OCI-LY3 (cell line): ENCODE data around the gene CPT1A.

ENCODE experiments used
- H2AFZ ChIP-seq: fragments of 200-600, 300-600 bp; shearing (Covaris generic); 2 replicates; pipeline ENCODE4 v1.6.0; 2014; ENCODE audit warnings: antibody characterized with exemption, low read depth, low read length
- H3K27ac ChIP-seq: fragments of 200-600, 300-600 bp; sonication (generic); 2 replicates; pipeline ENCODE4 v1.5.1; 2014; ENCODE audit warnings: mild to moderate bottlenecking, low read length, moderate library complexity, mixed read lengths
- H3K27me3 ChIP-seq: fragments of 200-600, 300-600 bp; sonication (generic); 2 replicates; pipeline ENCODE4 v1.6.1; 2014; ENCODE audit warnings: low read depth, low read length, mixed read lengths
- H3K36me3 ChIP-seq: fragments of 200-600, 300-600 bp; sonication (generic); replicated peaks from 2 replicates; pipeline ENCODE3; 2014; ENCODE audit warnings: low read depth, low read length, mixed read lengths
- H3K4me1 ChIP-seq: fragments of 300-600, 200-600 bp; sonication (generic); 2 replicates; pipeline ENCODE4 v1.6.1; 2014; ENCODE audit warnings: low read length, mixed read lengths
- H3K4me2 ChIP-seq: fragments of 200-600, 300-600 bp; sonication (generic); 2 replicates; pipeline ENCODE4 v1.6.1; 2014; ENCODE audit warnings: low read length, mixed read lengths
- H3K4me3 ChIP-seq: fragments of 300-600, 200-600 bp; sonication (generic); 2 replicates; pipeline ENCODE4 v1.5.1; 2014; ENCODE audit warnings: antibody characterized with exemption, mild to moderate bottlenecking, low read length, moderate library complexity
- H3K79me2 ChIP-seq: fragments of 300-600, 200-600 bp; shearing (Covaris generic); 2 replicates; pipeline ENCODE4 v1.6.1; 2014; ENCODE audit warnings: mild to moderate bottlenecking, low read length, mixed read lengths
- H3K9ac ChIP-seq: fragments of 300-600, 200-600 bp; shearing (Covaris generic); 2 replicates; pipeline ENCODE4 v1.6.0; 2014; ENCODE audit warnings: mild to moderate bottlenecking, low read length, moderate library complexity
- H3K9me3 ChIP-seq: fragments of 200-600, 300-600 bp; shearing (Covaris generic); 2 replicates; pipeline ENCODE4 v1.6.1; 2014; ENCODE audit warnings: low read length, mixed read lengths; ENCODE audit not compliant: insufficient read depth
- H4K20me1 ChIP-seq: fragments of 200-600, 300-600 bp; sonication (generic); 2 replicates; pipeline ENCODE4 v1.6.1; 2016; ENCODE audit warnings: low read length, mixed read lengths; ENCODE audit not compliant: insufficient read depth
- EZH2phosphoT487 ChIP-seq: fragments of 200-600 bp; shearing (Covaris generic); IDR thresholded peaks from 2 replicates; pipeline ENCODE4 v1.6.1; 2018; ENCODE audit warnings: antibody characterized with exemption, mixed run types, low read depth
- TF ChIP-seq, protein P1 (sequence below): fragments of 200-600, 300-600 bp; sonication (generic); IDR thresholded peaks from 2 replicates; pipeline ENCODE4 v1.5.1; 2014; ENCODE audit warnings: antibody characterized with exemption, low read length, low read depth

CPT1A gene

DNA sequence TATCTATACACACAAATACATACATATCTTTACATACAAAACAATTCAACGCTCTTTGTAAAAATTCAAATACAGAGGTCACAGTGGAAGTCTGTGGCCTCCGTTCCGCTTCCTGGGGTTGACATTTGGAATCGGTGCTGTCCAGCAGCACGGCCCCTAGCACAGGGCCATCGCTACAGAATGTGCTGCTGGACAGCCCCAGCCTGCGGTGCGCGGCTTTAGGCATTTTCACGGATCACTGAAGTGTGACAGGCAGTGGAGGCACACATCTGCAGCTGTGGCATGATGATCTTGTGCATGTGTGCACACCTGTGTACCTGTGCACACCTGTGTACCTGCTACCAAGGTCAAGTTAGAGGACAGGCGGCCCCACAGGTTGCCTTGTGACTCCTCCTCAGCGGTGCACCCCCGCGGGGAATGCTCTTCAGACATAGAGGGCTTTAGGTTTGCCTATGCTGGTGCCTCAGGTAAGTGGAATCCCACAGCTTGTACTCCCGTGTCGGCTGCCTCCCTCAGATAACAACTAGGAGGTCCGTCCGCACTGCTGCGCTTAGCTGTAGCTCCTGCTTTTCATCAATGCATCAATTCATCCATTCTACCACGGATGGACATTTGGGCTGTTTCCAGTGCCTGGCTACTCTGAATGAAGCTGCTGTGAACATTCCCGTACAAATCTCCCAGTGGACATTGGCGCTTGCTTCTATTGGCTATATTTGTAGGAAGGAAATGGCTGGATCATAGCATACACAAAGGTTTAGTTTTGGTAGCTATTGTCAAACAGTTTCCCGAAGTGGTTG is 127.5 kb downstream of the CPT1A start:
- Histone ChIP-seq H3K4me3 (no peak overlapping the region), H3K36me3 (no peaks in the 10 kb centered on the region), H2AFZ (no peak overlapping the region), H3K4me2 (no peak overlapping the region), H3K9ac (no peak overlapping the region), H3K9me3 (no peaks in the 10 kb centered on the region), H3K4me1 (no peaks in the 10 kb centered on the region), H3K27ac (no peak overlapping the region), H3K27me3 (peaks cover 20% of the 10 kb centered on the region), H4K20me1 (no peaks in the 10 kb centered on the region), H3K79me2 (no peaks in the 10 kb centered on the region)
- TF ChIP-seq, protein P1, sequence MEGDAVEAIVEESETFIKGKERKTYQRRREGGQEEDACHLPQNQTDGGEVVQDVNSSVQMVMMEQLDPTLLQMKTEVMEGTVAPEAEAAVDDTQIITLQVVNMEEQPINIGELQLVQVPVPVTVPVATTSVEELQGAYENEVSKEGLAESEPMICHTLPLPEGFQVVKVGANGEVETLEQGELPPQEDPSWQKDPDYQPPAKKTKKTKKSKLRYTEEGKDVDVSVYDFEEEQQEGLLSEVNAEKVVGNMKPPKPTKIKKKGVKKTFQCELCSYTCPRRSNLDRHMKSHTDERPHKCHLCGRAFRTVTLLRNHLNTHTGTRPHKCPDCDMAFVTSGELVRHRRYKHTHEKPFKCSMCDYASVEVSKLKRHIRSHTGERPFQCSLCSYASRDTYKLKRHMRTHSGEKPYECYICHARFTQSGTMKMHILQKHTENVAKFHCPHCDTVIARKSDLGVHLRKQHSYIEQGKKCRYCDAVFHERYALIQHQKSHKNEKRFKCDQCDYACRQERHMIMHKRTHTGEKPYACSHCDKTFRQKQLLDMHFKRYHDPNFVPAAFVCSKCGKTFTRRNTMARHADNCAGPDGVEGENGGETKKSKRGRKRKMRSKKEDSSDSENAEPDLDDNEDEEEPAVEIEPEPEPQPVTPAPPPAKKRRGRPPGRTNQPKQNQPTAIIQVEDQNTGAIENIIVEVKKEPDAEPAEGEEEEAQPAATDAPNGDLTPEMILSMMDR: no peak
- no peak for TF ChIP-seq EZH2phosphoT487

DNA sequence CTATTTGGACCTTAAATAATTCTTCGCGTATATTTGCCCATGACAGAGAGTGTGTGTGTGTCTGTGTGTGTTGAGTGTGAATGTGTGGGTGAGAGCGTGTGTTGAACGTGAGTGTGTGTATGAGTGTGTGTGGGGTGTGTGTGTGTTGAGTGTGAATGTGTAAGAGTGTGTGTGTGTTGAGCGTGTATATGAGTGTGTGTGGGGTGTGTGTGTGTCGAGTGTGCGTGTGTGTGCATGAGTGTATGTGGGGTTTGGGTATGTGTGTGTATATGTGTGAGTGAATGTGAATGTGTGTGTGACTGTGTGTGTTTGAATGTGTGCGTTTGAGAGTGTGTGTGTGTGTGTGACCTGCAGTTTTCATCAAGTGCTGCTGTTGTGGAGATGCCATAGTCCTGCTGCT is 130.6 kb downstream of the CPT1A start:
- peaks cover 11% of the 10 kb centered on the region for H3K27me3 ChIP-seq
- no peak overlapping the region for H3K27ac ChIP-seq

GRCh38 chr11:68710409-68710808 is 131.3 kb downstream of the CPT1A start:
- Histone ChIP-seq H3K9me3 (no peaks in the 10 kb centered on the region), H3K27me3 (peaks cover 11% of the 10 kb centered on the region), H2AFZ (no peak overlapping the region), H3K79me2 (no peaks in the 10 kb centered on the region), H3K4me2 (no peak overlapping the region), H3K9ac (no peak overlapping the region), H3K36me3 (no peaks in the 10 kb centered on the region), H4K20me1 (no peaks in the 10 kb centered on the region), H3K4me1 (no peaks in the 10 kb centered on the region), H3K4me3 (no peak overlapping the region), H3K27ac (no peak overlapping the region)
- TF ChIP-seq, protein P1: no peak
- TF ChIP-seq EZH2phosphoT487: no peak

More for the DNA sequence above, 130.6 kb downstream of the CPT1A start:
- H3K9ac ChIP-seq: no peak overlapping the region
- H3K36me3 ChIP-seq: no peaks in the 10 kb centered on the region
- TF ChIP-seq, protein P1: no peak
- no peaks in the 10 kb centered on the region for H3K79me2 ChIP-seq
- H3K4me2 ChIP-seq: no peak overlapping the region
- no peaks in the 10 kb centered on the region for H3K4me1 ChIP-seq
- no peak overlapping the region for H3K4me3 ChIP-seq
- no peaks in the 10 kb centered on the region for H3K9me3 ChIP-seq
- H4K20me1 ChIP-seq: no peaks in the 10 kb centered on the region
- H2AFZ ChIP-seq: no peak overlapping the region

GRCh38 chr11:68709062-68709461 is 132.7 kb downstream of the CPT1A start:
- Histone ChIP-seq H2AFZ (no peak overlapping the region), H3K27me3 (peaks cover 11% of the 10 kb centered on the region), H3K9me3 (no peaks in the 10 kb centered on the region), H3K27ac (no peak overlapping the region), H4K20me1 (no peaks in the 10 kb centered on the region), H3K79me2 (no peaks in the 10 kb centered on the region), H3K4me2 (no peak overlapping the region), H3K4me3 (no peak overlapping the region), H3K4me1 (no peaks in the 10 kb centered on the region), H3K36me3 (no peaks in the 10 kb centered on the region), H3K9ac (no peak overlapping the region)
- TF ChIP-seq EZH2phosphoT487: no peak
- TF ChIP-seq, protein P1: no peak
